SH-SY5Y (cell line): ENCODE measurements around the gene OLFM1.
A peak's percentile ranks its signal among the peaks of the same experiment; 100 is the strongest.

ENCODE experiments used
- GATA2 ChIP-seq: IDR thresholded peaks from 2 replicates; pipeline ENCODE4 v1.6.1; 2011; ENCODE audit warnings: mild to moderate bottlenecking, low read depth, low read length
- GATA3 ChIP-seq: IDR thresholded peaks from 2 replicates; pipeline ENCODE4 v1.6.1; 2011; ENCODE audit warnings: low read depth, mild to moderate bottlenecking, low read length, moderate library complexity

The OLFM1 gene

DNA sequence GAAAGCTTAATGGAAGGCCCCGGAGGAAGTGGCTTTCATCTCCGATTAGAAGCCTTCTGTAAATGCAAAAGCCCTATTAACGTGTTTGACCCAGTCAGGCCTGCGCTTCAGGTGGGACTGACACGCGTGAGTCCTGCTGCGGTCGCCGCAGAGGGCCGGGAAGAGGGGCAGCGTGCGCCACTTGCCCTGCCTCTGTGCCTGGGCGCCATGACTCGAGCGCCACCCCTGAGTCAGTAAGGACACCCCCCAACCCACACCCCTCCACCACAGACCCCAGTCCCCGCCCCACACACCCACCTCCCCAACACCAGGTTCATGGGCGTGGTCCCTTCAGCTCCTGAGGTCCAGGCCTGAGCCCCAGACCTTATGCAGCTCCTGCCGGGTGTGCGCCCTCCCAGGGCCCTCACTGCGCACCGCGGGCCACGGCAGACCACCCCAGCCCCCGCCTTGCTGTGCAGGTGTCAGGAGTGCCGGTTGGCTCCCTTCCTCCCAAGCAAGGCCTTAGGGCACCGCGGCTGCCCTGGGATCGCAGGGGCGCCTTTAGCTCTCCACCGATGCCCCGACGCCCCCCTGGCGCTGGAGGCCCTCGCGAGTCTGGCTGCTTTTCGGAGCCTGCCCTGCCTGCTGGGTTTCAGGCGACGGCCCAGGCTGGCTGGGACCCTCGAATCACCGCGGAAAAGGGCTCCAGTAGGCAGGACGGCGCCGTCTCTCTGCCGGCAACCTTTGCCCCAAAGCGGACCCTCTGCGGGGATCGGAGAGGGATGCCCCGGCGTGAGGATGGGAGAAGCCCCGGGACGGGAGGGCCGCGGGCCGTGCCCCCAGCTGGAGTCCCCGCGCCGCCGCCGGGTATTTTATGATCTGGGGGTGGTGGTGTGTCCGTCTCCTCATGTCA lies 625 bp upstream of the OLFM1 start:
- TF ChIP-seq GATA3: no peak
- no peak for TF ChIP-seq GATA2

DNA sequence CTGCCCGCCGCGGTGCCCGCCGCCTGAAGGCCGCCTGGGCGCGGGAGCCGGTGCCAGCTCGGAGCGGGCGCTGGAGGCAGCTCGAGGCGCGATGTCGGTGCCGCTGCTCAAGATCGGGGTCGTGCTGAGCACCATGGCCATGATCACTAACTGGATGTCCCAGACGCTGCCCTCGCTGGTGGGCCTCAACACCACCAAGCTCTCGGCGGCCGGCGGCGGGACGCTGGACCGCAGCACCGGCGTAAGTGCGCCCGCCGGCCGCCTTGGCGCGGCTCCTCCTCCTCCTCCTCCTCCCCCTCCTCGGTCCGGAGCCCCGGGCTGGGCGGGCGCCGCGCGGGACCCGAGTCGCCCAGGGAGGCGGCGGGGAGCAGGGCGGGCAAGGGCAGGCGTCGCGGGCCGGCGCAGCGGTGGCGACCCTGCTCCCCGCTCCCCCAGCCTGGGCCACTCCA lies 455 bp downstream of the OLFM1 start:
- TF ChIP-seq GATA2: no peak
- no peak for TF ChIP-seq GATA3

DNA sequence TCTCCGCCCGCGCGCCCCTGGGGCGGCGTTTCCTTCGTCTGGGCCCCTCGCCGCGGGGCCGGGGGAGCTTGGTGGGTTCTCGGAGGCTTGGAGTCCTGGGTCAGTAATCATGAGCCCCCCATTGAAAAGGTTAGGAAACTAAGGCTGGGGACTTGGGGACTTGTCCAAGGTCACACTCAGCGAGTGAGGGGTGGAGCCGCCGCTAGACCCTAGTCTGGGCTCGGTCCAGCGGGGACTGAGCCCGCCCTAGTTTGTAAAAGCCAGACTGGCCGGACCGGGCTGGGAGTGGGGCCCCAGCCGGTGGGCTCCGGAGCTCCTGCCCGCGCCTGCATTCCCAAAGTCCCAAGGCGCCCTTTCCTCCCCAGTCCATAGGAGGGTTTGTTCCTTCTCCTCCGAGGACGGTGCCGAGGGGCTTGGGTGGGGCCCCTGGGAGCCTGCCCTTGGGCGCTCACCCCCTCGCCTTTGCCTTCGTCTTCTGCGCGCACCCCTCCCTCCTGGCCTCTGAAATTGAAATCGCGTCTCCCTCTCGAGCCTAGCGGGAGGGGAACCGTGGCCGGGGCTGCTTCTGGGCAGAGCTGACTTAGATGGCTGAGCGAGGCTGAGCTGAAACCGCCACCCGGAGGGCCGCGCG lies 995 bp downstream of the OLFM1 start:
- TF ChIP-seq GATA2 (no peak), GATA3 (no peak)

DNA sequence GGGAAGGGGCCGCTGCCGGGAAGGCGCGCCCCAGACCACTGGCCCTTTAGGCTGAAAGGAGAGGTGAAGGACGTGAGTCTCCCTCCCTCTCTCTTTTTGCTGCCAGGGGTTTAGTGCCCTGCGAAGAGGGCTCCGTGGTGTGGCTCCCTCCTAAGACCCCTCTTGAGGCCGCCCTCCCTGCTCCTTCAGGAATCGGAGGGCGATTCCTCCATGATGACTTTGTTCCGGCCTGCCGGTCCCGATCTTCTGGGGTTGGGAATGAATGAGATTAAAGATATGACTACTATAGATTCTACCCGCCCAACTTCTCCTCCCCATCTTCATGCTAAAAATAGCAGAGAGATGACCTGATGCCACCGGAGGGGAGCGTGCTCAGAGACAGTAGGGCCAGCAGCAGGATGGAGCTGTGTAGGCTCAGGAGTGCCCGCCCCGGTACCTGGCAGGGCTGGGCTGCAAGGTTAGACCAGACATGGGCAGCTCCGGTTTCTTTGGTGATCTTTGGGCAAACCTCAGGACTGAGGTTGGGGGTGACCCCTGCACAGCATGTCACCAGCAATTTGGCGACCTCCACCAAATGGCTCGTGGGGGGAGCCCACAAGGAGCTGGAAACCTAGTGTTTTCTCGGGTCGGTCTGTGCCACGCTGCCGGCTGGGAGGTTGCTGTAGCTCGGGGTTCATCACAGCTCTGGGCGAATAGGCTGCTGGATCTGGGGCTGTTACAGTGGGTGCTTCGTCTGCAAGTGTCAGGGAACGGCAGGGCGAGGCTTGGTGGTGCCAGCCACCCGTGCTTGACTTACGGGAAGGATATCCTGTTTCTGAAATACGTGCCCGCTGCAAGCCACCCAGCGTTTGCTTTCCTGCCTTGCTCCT lies 1.7 kb downstream of the OLFM1 start:
- TF ChIP-seq GATA3 (no peak), GATA2 (no peak)

DNA sequence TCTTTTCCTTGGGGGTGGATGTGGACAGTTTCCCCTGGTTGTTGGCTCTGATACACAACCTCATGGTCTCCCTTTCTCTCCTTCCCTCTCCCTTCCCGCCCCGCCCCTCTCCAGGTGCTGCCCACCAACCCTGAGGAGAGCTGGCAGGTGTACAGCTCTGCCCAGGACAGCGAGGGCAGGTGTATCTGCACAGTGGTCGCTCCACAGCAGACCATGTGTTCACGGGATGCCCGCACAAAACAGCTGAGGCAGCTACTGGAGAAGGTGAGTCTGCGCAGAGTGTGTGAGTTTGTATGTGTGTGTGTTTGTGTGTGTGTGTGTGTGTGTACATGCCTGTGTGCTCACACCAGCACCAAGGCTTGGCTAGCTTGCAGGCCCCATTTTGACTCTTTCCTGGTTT lies 2.6 kb downstream of the OLFM1 start:
- TF ChIP-seq GATA3 (no peak), GATA2 (no peak)

DNA sequence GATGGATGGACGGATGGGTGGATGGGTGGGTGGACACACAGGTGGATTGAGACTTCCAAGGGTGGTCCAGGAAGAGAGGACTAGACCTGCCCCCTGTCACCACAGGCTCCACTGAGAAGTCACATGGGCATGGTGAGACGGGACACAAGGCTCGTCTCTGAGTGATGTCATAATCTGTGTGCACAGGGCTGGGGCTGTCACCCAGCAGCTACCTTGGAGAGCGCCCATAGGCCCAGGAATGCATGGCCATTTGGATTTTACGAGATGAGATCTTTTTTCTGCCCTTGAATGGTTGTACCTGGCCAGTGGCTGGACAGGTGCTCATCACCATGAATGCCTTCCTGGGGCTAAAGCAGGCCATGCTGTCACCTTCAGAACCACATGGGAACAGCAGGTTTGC lies 3.1 kb downstream of the OLFM1 start:
- TF ChIP-seq GATA3 (no peak), GATA2 (no peak)

DNA sequence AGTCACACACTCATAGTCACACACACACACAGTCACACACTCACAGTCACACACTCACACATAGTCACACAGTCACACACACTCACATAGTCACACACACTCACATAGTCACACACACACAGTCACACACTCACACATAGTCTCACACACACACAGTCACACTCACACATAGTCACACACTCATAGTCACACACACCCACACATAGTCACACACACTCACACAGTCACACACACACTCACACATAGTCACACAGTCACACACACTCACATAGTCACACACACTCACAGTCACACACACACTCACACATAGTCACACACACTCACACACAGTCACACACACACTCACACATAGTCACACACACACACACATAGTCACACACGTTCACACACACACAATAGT lies 4.1 kb downstream of the OLFM1 start:
- TF ChIP-seq GATA3: no peak
- no peak for TF ChIP-seq GATA2

DNA sequence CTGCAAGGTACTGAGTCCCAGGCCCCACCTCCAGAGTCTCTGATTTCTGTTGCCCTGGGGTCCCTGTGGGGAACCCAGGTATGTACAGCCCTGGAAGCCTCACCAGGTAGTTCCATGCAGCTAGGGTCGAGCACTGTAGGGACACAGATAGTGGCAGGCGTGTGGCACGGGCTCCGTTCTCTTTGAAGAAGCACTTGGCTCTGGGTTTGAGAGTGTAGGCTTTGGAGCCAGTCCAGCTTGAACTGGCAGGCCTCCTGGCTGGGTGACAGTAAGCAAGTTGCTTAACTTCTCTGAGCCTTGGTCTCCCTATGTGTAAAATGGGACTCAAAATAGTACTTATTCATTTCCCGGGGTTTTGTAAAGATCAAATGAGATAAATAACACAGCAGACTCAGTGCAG lies 5.6 kb downstream of the OLFM1 start:
- no peak for TF ChIP-seq GATA2
- no peak for TF ChIP-seq GATA3

DNA sequence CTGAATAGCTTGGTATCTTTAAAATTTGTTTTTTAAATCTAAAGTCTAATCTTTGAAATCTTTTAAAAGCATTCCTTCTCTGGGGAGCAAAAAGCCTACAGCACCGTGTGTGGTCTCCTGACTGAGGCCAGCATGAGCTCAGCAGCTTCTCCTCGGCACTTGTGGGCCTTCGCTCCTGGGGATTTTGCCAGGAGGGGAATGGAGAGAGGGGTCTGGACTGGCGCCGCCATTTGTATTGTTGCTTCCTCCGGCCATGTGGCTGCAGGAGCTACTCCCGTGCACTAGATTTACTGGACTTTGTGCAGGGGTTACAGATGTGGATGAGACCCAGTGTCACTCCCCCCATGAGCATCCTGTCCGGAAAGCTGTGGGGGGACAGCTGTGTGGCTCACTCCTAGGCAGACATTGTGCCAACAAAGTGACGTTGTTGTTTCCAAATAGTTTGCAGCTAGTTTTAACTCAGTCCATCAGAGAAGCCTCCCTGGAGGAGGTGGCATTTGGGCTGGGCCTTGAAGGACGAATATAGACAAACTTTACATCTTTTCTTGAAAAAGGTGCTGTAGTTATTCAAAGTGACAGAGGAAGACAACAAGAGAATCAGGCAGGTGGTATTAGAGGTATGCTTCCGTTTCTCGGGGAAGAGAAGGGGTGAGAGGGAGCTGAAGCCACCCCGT lies 6.6 kb downstream of the OLFM1 start:
- TF ChIP-seq GATA2 (no peak), GATA3 (no peak)

DNA sequence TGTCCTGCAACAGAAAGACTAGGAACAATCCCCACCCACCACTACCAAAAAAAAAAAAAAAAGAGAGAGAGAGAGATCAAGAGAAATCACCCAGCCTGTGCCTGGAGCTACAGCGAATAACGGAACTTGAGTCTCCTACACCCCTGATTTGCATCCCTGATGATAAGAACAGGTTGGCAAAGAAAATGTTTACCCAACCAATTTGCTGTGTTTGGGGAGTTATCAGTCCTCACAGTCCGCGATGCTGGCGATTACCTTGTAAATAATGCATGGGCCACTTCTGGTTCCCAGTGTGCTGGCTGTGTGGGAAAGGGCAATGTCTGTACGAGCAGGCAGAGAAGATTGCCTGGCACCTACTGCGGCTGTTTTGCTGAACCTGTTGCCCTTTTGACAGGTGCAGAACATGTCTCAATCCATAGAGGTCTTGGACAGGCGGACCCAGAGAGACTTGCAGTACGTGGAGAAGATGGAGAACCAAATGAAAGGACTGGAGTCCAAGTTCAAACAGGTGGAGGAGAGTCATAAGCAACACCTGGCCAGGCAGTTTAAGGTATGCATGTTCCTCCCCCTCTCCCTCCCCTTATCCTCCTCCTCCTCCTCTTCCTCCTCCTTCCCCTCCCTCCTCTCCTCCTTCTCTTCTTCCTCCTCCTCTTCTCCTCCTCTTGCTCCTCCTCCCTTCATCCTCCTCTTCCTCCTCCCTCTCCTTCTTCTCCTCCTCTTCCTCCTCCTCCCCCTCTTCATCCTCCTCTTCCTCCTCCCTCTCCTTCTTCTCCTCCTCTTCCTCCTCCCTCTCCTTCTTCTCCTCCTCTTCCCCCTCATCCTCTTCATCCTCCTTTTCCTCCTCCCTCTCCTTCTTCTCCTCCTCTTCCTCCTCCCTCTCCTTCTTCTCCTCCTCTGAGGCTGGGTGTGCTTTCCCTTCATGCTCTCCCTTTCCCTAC lies 8.3 kb downstream of the OLFM1 start:
- TF ChIP-seq GATA2 (peak; percentile 92), GATA3 (no peak)

DNA sequence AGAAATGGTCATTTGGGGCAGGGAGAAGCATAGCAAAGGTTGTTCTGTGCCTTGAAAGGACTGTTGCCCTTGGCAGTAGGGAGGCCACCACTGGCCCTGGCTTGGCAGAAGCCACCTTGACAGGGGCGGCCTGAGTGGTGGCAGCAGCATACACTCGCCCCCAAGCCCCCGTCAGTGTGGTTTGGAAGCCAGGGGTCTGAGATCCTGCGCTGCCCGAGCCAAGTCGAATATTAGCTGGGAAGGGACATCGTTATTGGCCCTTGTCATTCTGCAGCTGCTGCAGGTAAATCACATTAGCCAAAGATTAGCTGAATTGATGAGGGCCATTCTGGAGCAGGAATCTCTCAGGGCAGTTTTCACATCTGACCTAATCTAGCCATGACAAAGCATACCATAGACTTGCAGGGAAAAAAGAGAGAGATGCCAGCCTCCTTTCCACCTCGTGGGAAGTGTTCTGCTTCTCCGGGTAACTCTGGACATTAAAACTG lies 9.0 kb downstream of the OLFM1 start:
- peak; percentile 70 for TF ChIP-seq GATA2
- TF ChIP-seq GATA3: no peak

DNA sequence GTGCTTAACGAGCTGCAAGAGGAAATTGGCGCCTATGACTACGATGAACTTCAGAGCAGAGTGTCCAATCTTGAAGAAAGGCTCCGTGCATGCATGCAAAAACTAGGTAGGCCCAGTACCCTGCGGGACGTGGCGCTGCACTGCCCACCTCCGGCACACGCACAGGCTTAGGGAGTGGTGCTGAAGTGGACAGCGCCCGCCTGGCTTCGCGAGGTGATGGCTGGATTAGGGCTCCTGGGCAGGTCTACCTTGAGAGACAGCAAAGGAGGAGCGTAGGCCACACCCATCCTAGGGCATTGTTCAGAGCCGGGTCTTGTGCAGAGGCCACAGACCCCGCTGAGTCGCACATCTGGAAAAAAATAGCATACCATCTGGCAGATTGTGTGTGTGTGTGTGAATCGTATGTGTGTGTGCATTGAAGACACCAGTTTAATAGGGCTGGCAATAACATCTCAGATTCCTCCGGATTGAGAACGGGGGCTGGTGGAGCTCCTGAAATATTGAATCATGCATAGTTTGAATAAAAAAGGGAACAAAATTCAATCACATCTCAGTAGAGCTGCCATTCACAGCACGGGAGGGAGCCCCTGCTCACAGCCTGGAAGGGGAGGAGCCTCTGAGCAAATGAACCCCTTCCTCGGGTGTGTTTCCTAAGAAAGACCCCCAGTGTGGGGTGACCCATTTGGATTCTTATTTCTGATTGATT lies 11.1 kb downstream of the OLFM1 start:
- no peak for TF ChIP-seq GATA2
- no peak for TF ChIP-seq GATA3

DNA sequence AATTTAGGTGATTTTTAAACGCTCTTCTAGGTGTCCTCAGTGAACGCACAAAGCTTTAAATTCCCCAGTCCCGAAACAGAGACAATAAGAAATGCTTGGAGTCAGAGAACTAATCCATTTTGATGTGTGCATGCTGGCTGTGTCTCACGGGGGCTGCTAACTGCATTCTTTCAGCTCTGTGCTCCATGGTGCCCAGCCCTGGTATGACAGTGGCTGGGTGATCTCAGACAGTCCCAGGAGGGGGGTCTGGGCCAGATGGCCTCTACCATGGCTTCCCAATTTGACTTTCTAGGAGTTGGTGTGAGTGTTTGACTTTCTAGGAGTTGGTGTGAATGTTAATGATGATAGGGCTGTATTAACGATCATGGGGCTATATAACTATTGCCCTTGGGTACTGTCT lies 12.1 kb downstream of the OLFM1 start:
- TF ChIP-seq GATA2: no peak
